Bladder microvascular endothelial cell (primary cell): ENCODE results near the gene DCLRE1B. TPM values are rescaled to one million over a fixed set of nuclear protein-coding genes. Genes with fewer than 3 reads are reported as not detected.

Experiments used
- total RNA-seq: library from RNA; depleted of rRNA; stranded (reverse); fragments of >200 nt; gene quantifications from 2 replicates; pipeline ENCODE4 v1.2.3, GENCODE V29; 2014

DCLRE1B gene
- 2.1 and 3.2 TPM in 2 replicates for total RNA-seq

DNA sequence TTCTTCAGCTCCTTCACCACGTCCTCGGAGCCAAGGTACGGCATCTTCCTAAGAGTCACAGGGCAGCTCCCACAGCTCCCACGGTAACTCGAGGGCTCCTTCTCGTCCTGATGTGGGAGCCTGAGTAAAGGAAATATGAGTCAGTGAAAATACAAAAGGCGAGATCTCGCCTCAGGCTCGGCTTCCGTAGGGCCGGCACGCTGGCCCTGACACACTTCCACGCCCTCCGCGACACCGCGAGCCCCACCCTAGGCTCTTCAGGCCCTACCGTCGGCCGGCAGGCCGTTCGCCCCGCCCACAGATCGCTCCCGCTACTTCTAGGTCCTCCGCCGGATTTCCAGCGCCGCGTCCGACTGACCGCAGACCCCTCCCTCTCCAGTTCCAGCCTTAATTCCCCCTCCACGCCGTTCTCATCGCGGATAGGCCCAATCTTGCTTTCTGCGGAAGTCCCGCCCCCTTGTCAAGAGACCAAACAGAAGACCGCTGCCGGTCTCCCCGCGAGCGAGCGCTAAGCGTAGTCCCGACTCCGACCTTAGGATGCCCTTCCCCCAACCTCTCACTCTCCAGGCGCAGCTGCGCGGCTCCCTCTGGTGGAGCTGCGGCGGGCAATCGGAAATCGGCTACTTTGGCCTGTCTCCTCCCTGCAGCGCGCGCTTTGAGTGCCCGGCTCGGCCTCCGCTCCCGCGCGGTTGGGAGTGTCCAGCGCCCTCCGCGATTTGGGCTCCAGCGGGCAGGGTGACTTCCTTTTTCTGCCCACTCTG, at the start of gene DCLRE1B, which contains the start of gene AP4B1:
Gene DCLRE1B, plus strand, starts transcription at position 653 of the 761 bp plus-strand sequence. CDS start 261 bp downstream, outside the sequence.
Gene AP4B1, minus strand, starts transcription at position 126 of the 761 bp plus-strand sequence. Its CDS starts 82 bp downstream, at position 44.

DNA sequence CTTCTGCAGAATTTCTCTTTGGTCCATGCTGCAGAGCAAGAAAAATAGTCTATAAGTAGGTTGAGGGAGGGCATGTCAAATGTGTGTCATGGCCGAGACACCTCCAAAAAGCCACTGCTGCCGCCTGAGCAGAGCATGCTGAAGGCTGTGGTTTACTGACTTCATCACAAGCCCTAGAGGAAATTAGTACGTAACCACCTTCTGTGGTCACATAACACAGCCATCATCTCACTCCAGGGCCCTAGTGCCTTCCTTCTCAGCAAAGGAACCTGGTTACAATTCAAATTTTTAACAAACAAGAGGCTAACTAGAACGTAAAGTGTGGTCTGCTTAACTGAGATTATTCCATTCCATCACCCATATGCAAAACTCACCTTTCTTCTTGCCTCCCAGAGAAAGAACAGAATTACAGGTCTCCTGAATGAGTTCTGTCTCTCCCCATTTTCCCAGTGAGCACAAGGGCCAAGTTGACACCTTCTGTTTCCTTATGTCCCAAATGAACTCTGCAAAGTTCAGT, 33.5 kb upstream of the DCLRE1B start, which contains the start of gene PTPN22:
Gene PTPN22, minus strand, starts transcription at position 116 of the 517 bp plus-strand sequence.

DNA sequence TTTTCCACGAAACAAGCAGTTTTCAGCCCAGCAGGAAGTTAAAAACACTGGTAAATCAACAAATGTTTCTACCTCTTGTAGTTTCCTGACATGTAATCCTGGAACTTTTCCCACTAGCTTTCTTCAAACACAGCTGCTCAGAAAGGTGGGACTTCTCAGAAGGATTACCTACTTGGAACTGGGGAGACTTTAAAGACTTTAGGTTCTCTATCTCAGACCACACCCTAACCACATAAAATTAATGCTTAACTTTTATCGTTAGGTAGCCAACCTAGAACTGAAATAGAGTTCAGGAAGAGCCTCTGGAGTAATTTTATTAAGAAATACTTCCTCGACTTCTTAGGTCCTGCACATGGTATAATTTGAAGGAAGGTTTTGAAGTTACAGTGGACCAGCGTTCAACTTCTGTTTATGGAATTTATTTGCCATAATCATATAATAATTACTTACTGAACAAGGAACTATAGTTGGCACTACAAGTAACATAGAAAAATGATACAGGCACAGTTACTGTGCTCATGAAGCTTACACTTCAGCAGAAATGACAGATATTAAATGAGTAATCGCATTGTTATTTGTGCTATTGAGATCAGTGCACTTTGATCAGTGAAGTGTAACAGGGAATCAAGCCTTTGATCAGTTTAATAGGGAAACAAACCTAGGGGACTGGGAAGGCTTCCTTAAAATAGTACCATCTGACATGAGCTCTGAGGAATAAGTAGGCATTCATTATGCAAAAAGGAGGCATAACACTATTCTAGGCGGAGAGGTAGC, 17.5 kb upstream of the DCLRE1B start, which contains the start of gene BCL2L15:
Gene BCL2L15, minus strand, starts transcription at position 180 of the 774 bp plus-strand sequence. CDS start 206 bp downstream, outside the sequence.

DNA sequence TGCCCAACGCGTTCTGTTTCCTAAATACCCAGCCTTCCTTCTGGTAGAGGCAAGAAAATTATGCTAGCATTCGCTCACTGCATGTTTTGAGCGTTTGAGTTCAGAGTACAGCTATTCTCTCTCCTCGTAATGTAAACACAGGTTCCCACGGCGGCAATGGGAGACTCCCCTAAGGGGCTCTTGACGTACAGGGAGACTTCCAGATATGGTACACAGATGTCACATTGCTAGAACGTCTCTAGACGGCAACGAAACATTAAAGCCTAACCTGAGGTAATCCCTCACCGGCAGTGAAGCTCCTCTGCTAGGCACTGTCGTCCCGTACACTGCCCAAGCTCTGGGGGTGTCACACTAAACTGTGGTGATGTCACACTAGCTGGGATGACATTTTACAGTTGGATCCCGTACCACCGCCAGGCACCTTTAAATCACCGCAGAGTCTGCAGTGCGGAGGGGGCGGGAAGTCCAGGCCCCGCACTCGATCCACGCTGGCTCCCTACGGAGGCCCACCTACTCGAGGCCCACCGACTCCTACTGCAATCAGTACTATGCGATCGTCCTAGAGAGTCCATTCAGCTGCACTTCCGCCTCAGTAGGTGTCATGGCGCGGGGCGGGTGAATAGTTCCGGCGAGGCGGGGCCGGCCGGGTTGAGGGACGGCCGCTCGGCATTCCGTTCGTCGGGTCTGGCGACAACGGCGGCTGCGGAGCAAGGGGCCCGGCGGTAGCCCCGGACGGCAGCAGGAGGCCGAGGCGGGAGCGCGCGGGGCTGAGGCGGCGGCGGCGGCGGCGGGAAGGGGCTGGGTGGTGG, 24.0 kb downstream of the DCLRE1B start, which contains the start of gene HIPK1:
Gene HIPK1, plus strand, starts transcription at position 384 of the 809 bp plus-strand sequence.

Other genes starting within 250 kb of the DCLRE1B start
- 30.4 and 44.1 TPM in 2 replicates for gene PHTF1, start 145.8 kb upstream of the DCLRE1B start, total RNA-seq
- 4.7 and 26.7 TPM in 2 replicates for gene RSBN1, start 92.8 kb upstream of the DCLRE1B start, total RNA-seq
- 0.49 and 0.63 TPM in 2 replicates for gene PTPN22, start 33.6 kb upstream of the DCLRE1B start, total RNA-seq
- gene BCL2L15, start 17.7 kb upstream of the DCLRE1B start, total RNA-seq: under 0.01 and 0.25 TPM in 2 replicates
- 14.2 and 33.9 TPM in 2 replicates for gene AP4B1, start 527 bp upstream of the DCLRE1B start, total RNA-seq
- 16.2 and 47.5 TPM in 2 replicates for gene HIPK1, start 24.0 kb downstream of the DCLRE1B start, total RNA-seq
- gene OLFML3, start 74.1 kb downstream of the DCLRE1B start, total RNA-seq: 1.6 and 18.5 TPM in 2 replicates
- gene SYT6, start 248.5 kb downstream of the DCLRE1B start, total RNA-seq: under 0.01 TPM in 1 of 2 replicates, not detected in the other